ENCODE results near the gene CPNE4.

- TF ChIP-seq CTCF (conservative IDR thresholded peaks at IDR 0.05; ENCODE audit: low read depth, low read length) (no peak), EZH2 (IDR thresholded peaks at IDR 0.05; ENCODE audit: borderline replicate concordance, low read depth, low read length, poor library complexity, severe bottlenecking) (no peak)
Measured at GRCh38 chr3:131821191-131821762, 213.5 kb downstream of the CPNE4 start.

Data from A673 (cell line).